HUES6 (cell line): ENCODE results near the gene ATP10D.
"Not testable (repeated sequence)": the region's sequence is repeated elsewhere in the genome, so short reads cannot be mapped to it uniquely, and the experiment has no call there.

ENCODE experiments used
- H3K27ac ChIP-seq: 2 replicates; pipeline ENCODE4 v1.7.0; 2013; ENCODE audit warnings: low read depth, mild to moderate bottlenecking, low read length, inconsistent platforms
- H3K27me3 ChIP-seq: 2 replicates; pipeline ENCODE4 v1.6.1; 2013; ENCODE audit warnings: low read length; ENCODE audit not compliant: control insufficient read depth, insufficient read depth
- H3K36me3 ChIP-seq: 2 replicates; pipeline ENCODE4 v1.6.1; 2013; ENCODE audit warnings: low read length; ENCODE audit not compliant: control insufficient read depth, insufficient read depth
- H3K4me1 ChIP-seq: 2 replicates; pipeline ENCODE4 v1.6.1; 2013; ENCODE audit warnings: low read length; ENCODE audit not compliant: control insufficient read depth, insufficient read depth
- H3K4me3 ChIP-seq: 2 replicates; pipeline ENCODE4 v1.5.1; 2013; ENCODE audit warnings: low read depth, low read length
- H3K9ac ChIP-seq: one replicate; pipeline ENCODE4 v1.6.1; 2013; ENCODE audit warnings: mild to moderate bottlenecking, low read length
- H3K9me3 ChIP-seq: 2 replicates; pipeline ENCODE4 v1.6.1; 2013; ENCODE audit warnings: low read depth, low read length; ENCODE audit not compliant: control insufficient read depth, insufficient read depth

The ATP10D gene

GRCh38 chr4:47555920-47556319 lies 70.8 kb downstream of the ATP10D start:
- H3K27me3 ChIP-seq, H3K36me3 ChIP-seq, H3K27ac ChIP-seq, H3K4me1 ChIP-seq, H3K9ac ChIP-seq, H3K4me3 ChIP-seq, H3K9me3 ChIP-seq: not testable (repeated sequence)

DNA sequence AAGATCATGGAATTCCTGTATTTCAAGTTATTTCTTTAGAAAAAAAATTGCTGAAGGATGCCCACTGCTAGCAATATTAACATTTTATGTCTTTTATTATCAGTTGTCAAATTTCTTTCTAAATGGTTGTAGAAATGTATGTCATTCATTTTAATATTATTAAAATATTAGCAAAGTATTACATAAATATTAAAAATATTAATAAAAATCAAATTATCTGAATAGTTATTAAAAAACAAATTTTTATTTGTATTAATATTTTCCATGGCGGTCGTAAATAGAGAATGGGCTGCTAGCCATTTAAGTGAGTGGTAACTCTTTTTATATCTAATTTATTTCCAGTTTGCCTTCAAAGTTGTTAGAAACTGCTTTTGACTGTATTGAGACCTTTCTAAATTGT lies 72.2 kb downstream of the ATP10D start:
- no peaks in the 10 kb centered on the region for H3K27me3 ChIP-seq
- H3K9me3 ChIP-seq: no peaks in the 10 kb centered on the region
- no peak overlapping the region for H3K27ac ChIP-seq
- peaks cover 4% of the 10 kb centered on the region; the same call in 1 of the 2 replicates for H3K4me1 ChIP-seq
- H3K9ac ChIP-seq: no peak overlapping the region
- no peak overlapping the region for H3K4me3 ChIP-seq
- no peaks in the 10 kb centered on the region for H3K36me3 ChIP-seq

DNA sequence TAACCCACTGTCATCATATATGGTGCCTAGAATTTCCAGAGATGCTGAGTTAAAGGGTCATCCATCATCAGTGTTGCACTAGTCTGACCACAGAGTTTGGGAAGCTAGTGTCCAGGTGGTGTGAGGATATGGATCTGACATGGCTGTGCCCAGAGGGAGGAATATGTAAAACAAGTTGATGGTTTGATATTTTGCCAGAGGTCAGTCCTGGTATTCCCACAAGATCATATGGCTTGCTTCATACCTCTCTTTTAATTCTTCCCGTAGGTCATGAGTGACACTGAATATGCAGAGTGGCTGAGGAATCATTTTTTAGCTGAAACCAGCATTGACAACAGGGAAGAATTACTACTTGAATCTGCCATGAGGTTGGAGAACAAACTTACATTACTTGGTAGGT lies 75.6 kb downstream of the ATP10D start:
- no peak overlapping the region for H3K27ac ChIP-seq
- no peaks in the 10 kb centered on the region for H3K9me3 ChIP-seq
- H3K4me3 ChIP-seq: no peak overlapping the region
- no peaks in the 10 kb centered on the region for H3K4me1 ChIP-seq
- H3K27me3 ChIP-seq: no peaks in the 10 kb centered on the region
- H3K9ac ChIP-seq: no peak overlapping the region
- no peaks in the 10 kb centered on the region for H3K36me3 ChIP-seq

GRCh38 chr4:47561331-47561730 lies 76.3 kb downstream of the ATP10D start:
- Histone ChIP-seq H3K4me3 (no peak overlapping the region), H3K27me3 (no peaks in the 10 kb centered on the region), H3K9ac (no peak overlapping the region), H3K36me3 (no peaks in the 10 kb centered on the region), H3K27ac (no peak overlapping the region), H3K9me3 (no peaks in the 10 kb centered on the region), H3K4me1 (no peaks in the 10 kb centered on the region)

GRCh38 chr4:47562297-47562696 lies 77.2 kb downstream of the ATP10D start:
- H3K27ac ChIP-seq: no peak overlapping the region
- no peak overlapping the region for H3K4me3 ChIP-seq
- H3K9me3 ChIP-seq: no peaks in the 10 kb centered on the region
- H3K9ac ChIP-seq: no peak overlapping the region
- no peaks in the 10 kb centered on the region for H3K4me1 ChIP-seq
- no peaks in the 10 kb centered on the region for H3K36me3 ChIP-seq
- no peaks in the 10 kb centered on the region for H3K27me3 ChIP-seq

GRCh38 chr4:47566566-47566965 lies 81.5 kb downstream of the ATP10D start:
- no peak overlapping the region for H3K4me3 ChIP-seq
- no peak overlapping the region for H3K27ac ChIP-seq
- H3K9me3 ChIP-seq: no peaks in the 10 kb centered on the region
- no peaks in the 10 kb centered on the region for H3K36me3 ChIP-seq
- no peaks in the 10 kb centered on the region for H3K27me3 ChIP-seq
- H3K9ac ChIP-seq: no peak overlapping the region
- H3K4me1 ChIP-seq: no peaks in the 10 kb centered on the region

DNA sequence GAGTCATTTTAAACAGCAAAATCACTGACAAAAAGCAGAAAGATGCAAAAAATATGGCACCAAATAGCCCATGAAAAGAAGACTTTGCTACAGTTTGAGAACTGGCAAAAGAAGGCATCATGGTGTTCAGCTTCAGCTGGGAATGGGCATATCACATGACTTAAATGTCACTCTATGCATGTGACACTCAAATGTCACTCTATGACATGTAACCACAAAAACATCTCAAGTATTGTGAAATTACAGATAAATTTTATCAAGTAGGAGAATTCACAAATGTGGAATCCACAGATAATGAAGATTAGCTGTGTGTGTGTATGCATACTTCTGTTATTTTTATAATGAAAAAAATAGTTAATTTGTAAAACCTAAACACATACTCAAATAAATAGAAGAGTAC lies 81.9 kb downstream of the ATP10D start:
- Histone ChIP-seq H3K27ac (no peak overlapping the region), H3K4me3 (no peak overlapping the region), H3K9ac (no peak overlapping the region), H3K36me3 (no peaks in the 10 kb centered on the region), H3K4me1 (no peaks in the 10 kb centered on the region), H3K9me3 (no peaks in the 10 kb centered on the region), H3K27me3 (no peaks in the 10 kb centered on the region)

DNA sequence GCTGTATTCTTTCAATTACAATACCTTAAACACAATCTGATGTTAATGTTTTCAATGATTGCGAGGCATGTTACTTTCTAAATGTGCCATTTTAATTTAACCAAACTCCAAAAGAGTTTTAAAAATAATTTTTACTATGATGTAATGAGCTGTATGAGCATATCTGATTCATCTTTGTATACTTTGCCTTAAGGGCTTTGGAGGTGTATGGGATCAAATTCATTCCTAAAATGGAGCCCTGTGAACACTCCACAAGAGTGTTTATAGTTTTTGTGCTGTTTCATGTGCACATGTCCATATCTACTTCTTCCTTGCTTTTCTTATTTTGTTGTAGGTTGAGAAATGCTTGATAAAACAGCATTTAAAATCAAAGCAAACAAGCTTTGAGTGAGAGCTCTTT lies 82.4 kb downstream of the ATP10D start:
- H3K9ac ChIP-seq: no peak overlapping the region
- H3K4me3 ChIP-seq: no peak overlapping the region
- no peaks in the 10 kb centered on the region for H3K36me3 ChIP-seq
- H3K4me1 ChIP-seq: no peaks in the 10 kb centered on the region
- H3K9me3 ChIP-seq: no peaks in the 10 kb centered on the region
- no peaks in the 10 kb centered on the region for H3K27me3 ChIP-seq
- H3K27ac ChIP-seq: no peak overlapping the region

GRCh38 chr4:47570816-47571215 lies 85.7 kb downstream of the ATP10D start:
- Histone ChIP-seq H3K27ac (no peak overlapping the region), H3K9me3 (no peaks in the 10 kb centered on the region), H3K9ac (no peak overlapping the region), H3K4me1 (no peaks in the 10 kb centered on the region), H3K27me3 (no peaks in the 10 kb centered on the region), H3K4me3 (no peak overlapping the region), H3K36me3 (no peaks in the 10 kb centered on the region)

- H3K4me1 ChIP-seq: no peaks in the 10 kb centered on the region
- no peaks in the 10 kb centered on the region for H3K36me3 ChIP-seq
- no peaks in the 10 kb centered on the region for H3K9me3 ChIP-seq
Observed at GRCh38 chr4:47572981-47573380, 87.9 kb downstream of the ATP10D start.

GRCh38 chr4:47577779-47578553 lies 92.9 kb downstream of the ATP10D start:
- H3K27ac ChIP-seq: no peak overlapping the region
- H3K9me3 ChIP-seq: no peaks in the 10 kb centered on the region
- H3K27me3 ChIP-seq: no peaks in the 10 kb centered on the region
- no peaks in the 10 kb centered on the region for H3K36me3 ChIP-seq
- no peak overlapping the region for H3K9ac ChIP-seq
- no peaks in the 10 kb centered on the region for H3K4me1 ChIP-seq
- no peak overlapping the region for H3K4me3 ChIP-seq

More at GRCh38 chr4:47572981-47573380, 87.9 kb downstream of the ATP10D start:
- no peaks in the 10 kb centered on the region for H3K27me3 ChIP-seq
- no peak overlapping the region for H3K9ac ChIP-seq
- no peak overlapping the region for H3K27ac ChIP-seq
- no peak overlapping the region for H3K4me3 ChIP-seq
